Measurements from ENCODE around the gene ZBTB7A.

Gene ZBTB7A

DNA sequence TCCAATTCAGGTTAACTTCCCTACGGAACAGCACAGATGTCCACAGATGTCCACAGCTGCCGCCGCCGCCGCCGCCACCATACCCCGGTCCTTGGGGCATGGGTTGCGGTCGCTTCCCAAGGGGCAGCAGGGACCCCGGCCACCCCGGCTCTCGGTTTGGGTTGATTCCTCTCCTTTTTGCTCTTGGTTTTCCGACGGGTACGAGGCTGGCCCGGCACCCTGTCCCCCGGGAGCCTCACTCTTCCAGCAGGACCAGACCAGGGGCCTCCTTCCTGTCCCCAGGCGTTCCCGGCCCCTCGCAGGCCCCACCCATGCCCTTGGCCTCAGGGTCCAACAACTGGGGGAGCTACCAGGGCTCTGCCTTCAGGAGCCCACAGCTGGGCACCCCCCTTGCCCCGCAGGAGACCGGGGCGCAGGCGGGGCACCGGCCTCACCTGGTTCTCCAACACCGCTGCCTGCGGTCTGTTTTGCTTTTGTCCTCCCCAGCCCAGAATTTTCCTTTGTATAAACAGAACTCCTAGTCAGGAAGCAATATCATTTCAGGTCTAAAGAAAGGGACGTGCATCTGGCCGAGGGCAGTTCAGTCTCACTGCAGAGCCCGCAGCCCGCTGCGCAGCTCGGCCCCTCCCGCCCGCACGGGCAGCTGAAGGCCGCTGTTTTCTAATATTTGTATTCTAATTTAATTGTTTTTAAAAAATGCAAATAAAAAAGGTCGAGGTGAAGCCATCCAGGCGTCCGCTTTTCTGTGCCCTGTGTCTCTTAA lies 27.9 kb downstream of the ZBTB7A start:
- Histone ChIP-seq H3K4me2 (ENCODE audit: insufficient read depth, low read length) (no peak overlapping the region), H3K4me3 (ENCODE audit: low read depth in 1 of 2, low read length in 2 of 2) (no peak overlapping the region), H3K9me3 (ENCODE audit: insufficient read depth, low read length, severe bottlenecking) (no peaks in the 10 kb centered on the region), H3K27me3 (ENCODE audit: insufficient read depth, low read length, poor library complexity) (no peaks in the 10 kb centered on the region), H3K4me1 (ENCODE audit: insufficient read depth, low read length) (no peaks in the 10 kb centered on the region), H3K79me2 (ENCODE audit: insufficient read depth, low read length) (peaks cover 5% of the 10 kb centered on the region), H3K36me3 (ENCODE audit: insufficient read depth, low read length) (peaks cover 59% of the 10 kb centered on the region), H3K9ac (ENCODE audit: low read depth, low read length) (no peak overlapping the region), H4K20me1 (ENCODE audit: insufficient read depth, low read length) (peaks cover 18% of the 10 kb centered on the region), H3K27ac (ENCODE audit: low read length) (no peak overlapping the region), H2AFZ (ENCODE audit: low read depth, low read length) (no peak overlapping the region)
- no peak for ATAC-seq (ENCODE audit: insufficient read depth, low read depth)
- DNase-seq = no peak
- TF ChIP-seq, protein P1, sequence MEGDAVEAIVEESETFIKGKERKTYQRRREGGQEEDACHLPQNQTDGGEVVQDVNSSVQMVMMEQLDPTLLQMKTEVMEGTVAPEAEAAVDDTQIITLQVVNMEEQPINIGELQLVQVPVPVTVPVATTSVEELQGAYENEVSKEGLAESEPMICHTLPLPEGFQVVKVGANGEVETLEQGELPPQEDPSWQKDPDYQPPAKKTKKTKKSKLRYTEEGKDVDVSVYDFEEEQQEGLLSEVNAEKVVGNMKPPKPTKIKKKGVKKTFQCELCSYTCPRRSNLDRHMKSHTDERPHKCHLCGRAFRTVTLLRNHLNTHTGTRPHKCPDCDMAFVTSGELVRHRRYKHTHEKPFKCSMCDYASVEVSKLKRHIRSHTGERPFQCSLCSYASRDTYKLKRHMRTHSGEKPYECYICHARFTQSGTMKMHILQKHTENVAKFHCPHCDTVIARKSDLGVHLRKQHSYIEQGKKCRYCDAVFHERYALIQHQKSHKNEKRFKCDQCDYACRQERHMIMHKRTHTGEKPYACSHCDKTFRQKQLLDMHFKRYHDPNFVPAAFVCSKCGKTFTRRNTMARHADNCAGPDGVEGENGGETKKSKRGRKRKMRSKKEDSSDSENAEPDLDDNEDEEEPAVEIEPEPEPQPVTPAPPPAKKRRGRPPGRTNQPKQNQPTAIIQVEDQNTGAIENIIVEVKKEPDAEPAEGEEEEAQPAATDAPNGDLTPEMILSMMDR (IDR thresholded peaks at IDR 0.05; ENCODE audit: borderline replicate concordance, extremely low read depth, low read length, poor library complexity, severe bottlenecking) = no peak
- TF ChIP-seq EZH2 (IDR thresholded peaks at IDR 0.05; ENCODE audit: borderline replicate concordance, low read depth, low read length, severe bottlenecking) = no peak

DNA sequence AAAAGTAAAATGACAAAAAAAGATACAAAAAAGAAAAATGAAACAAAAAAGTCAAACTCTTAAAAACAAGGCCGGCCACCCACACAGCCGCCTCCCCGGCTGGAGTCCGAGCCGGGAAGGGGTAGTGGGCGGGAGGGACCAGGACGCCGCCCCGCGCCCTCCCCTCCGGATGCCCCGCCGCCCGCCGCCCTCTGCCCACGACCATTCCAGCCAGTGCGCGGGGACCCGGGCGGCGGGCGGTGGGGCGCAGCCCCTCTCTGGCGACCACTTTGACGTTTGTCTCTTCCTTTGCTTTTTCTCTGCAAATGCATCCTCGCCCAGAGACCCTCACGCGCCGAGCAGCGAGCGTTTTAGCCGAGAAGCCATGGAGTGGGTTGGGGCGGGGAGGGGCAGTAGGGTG lies 28.6 kb downstream of the ZBTB7A start:
- H3K4me2 ChIP-seq (ENCODE audit: insufficient read depth, low read length) = no peak overlapping the region
- H2AFZ ChIP-seq (ENCODE audit: low read depth, low read length) = no peak overlapping the region
- H3K79me2 ChIP-seq (ENCODE audit: insufficient read depth, low read length) = peaks cover 5% of the 10 kb centered on the region; the same call in 1 of the 2 replicates
- H3K9ac ChIP-seq (ENCODE audit: low read depth, low read length) = no peak overlapping the region
- no peak for ATAC-seq (ENCODE audit: insufficient read depth, low read depth)
- H3K9me3 ChIP-seq (ENCODE audit: insufficient read depth, low read length, severe bottlenecking) = no peaks in the 10 kb centered on the region
- H3K4me1 ChIP-seq (ENCODE audit: insufficient read depth, low read length) = no peaks in the 10 kb centered on the region
- no peak overlapping the region for H3K27ac ChIP-seq (ENCODE audit: low read length)
- peaks cover 67% of the 10 kb centered on the region for H3K36me3 ChIP-seq (ENCODE audit: insufficient read depth, low read length)
- no peaks in the 10 kb centered on the region for H3K27me3 ChIP-seq (ENCODE audit: insufficient read depth, low read length, poor library complexity)
- TF ChIP-seq, protein P1 (IDR thresholded peaks at IDR 0.05; ENCODE audit: borderline replicate concordance, extremely low read depth, low read length, poor library complexity, severe bottlenecking) = no peak
- TF ChIP-seq EZH2 (IDR thresholded peaks at IDR 0.05; ENCODE audit: borderline replicate concordance, low read depth, low read length, severe bottlenecking) = no peak
- H3K4me3 ChIP-seq (ENCODE audit: low read depth in 1 of 2, low read length in 2 of 2) = no peak overlapping the region
- no peak for DNase-seq
- peaks cover 19% of the 10 kb centered on the region for H4K20me1 ChIP-seq (ENCODE audit: insufficient read depth, low read length)

- H3K27ac ChIP-seq (ENCODE audit: low read length) = no peak overlapping the region
- TF ChIP-seq, protein P1 (IDR thresholded peaks at IDR 0.05; ENCODE audit: borderline replicate concordance, extremely low read depth, low read length, poor library complexity, severe bottlenecking) = no peak
- no peak for TF ChIP-seq EZH2 (IDR thresholded peaks at IDR 0.05; ENCODE audit: borderline replicate concordance, low read depth, low read length, severe bottlenecking)
- no peak overlapping the region for H3K9ac ChIP-seq (ENCODE audit: low read depth, low read length)
- H3K4me2 ChIP-seq (ENCODE audit: insufficient read depth, low read length) = no peak overlapping the region
- H3K36me3 ChIP-seq (ENCODE audit: insufficient read depth, low read length) = peaks cover 67% of the 10 kb centered on the region
- no peak overlapping the region for H3K4me3 ChIP-seq (ENCODE audit: low read depth in 1 of 2, low read length in 2 of 2)
- no peaks in the 10 kb centered on the region for H3K4me1 ChIP-seq (ENCODE audit: insufficient read depth, low read length)
- peaks cover 17% of the 10 kb centered on the region for H4K20me1 ChIP-seq (ENCODE audit: insufficient read depth, low read length)
- no peak for ATAC-seq (ENCODE audit: insufficient read depth, low read depth)
- H2AFZ ChIP-seq (ENCODE audit: low read depth, low read length) = no peak overlapping the region
- peaks cover under 1% of the 10 kb centered on the region; the same call in 1 of the 2 replicates for H3K79me2 ChIP-seq (ENCODE audit: insufficient read depth, low read length)
- no peak for DNase-seq
- H3K27me3 ChIP-seq (ENCODE audit: insufficient read depth, low read length, poor library complexity) = no peaks in the 10 kb centered on the region
- H3K9me3 ChIP-seq (ENCODE audit: insufficient read depth, low read length, severe bottlenecking) = no peaks in the 10 kb centered on the region
Observed at GRCh38 chr19:4037301-4037949, 29.3 kb downstream of the ZBTB7A start.

Data from DND-41 (cell line).